LNCaP clone FGC (cell line): ENCODE results near the gene LMO3.

Source experiments
- DNase-seq: peaks from one replicate; pipeline ENCODE4 v3.0.0-alpha.2; 2011; ENCODE audit warnings: low read depth
- H3K4me3 ChIP-seq: 2 replicates; pipeline ENCODE4 v1.5.1; 2011; ENCODE audit warnings: mild to moderate bottlenecking, low read depth, low read length, control low read depth
- CTCF ChIP-seq: IDR thresholded peaks from 2 replicates; pipeline ENCODE4 v1.5.1; 2012; ENCODE audit warnings: mild to moderate bottlenecking; ENCODE audit not compliant: control insufficient read depth, insufficient read depth; ENCODE audit errors: extremely low read depth

LMO3 gene

GRCh38 chr12:16613199-16613598 lies 7.2 kb upstream of the LMO3 start:
- no peak for DNase-seq
- TF ChIP-seq CTCF: no peak
- H3K4me3 ChIP-seq: no peak overlapping the region

DNA sequence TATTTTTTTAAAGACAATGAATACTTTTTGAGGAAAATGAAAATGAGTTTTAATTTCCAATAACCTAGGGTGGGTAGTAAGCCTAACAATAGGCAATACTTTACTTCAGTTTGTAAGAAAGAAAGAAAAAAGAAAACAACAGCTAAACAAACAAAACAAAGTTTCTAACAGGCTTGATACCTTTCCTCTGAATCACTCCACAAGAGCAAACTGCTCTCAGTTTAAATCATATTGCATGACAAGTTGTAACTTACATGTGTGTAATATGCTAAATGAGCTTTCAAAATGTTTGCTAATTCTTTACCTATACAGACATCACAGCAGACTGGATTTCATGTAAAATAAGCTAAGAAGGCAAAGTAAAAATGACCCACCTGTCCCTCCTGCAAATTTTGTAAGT lies 6.7 kb upstream of the LMO3 start:
- DNase-seq: no peak
- H3K4me3 ChIP-seq: no peak overlapping the region
- TF ChIP-seq CTCF: no peak

GRCh38 chr12:16611146-16611545 lies 5.2 kb upstream of the LMO3 start:
- TF ChIP-seq CTCF: no peak
- no peak overlapping the region for H3K4me3 ChIP-seq
- DNase-seq: no peak

GRCh38 chr12:16610743-16611142 lies 4.8 kb upstream of the LMO3 start:
- no peak overlapping the region for H3K4me3 ChIP-seq
- TF ChIP-seq CTCF: no peak
- no peak for DNase-seq

GRCh38 chr12:16610001-16610585 lies 4.1 kb upstream of the LMO3 start:
- no peak for DNase-seq
- no peak overlapping the region for H3K4me3 ChIP-seq
- TF ChIP-seq CTCF: no peak

DNA sequence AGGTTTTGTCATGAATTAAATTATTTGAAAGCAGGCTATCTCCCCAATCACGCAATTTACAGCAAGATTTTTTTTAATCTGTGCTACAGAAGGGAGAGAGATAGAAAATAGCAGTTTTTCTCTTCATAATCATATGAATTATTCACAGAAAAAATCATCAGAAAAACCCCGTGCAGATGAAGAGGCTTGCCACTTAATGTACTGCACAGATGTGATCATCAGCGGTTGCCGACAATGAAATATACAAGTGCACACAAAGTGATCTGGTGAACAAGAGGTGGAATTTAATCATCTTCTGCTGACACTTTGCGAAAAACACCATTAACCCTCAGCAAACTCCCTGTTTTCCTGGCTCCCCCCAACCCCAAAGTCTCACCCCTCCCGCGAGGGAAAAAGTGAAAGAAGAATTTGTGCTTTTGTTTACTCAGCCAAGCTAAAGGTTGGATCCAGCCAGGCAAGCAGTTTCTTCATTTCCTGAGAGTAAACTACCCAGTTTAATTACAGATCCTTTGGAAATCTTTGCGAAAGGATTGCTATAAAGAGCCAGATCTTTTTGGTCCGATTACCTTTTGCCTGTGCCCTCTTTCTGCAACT lies 3.1 kb upstream of the LMO3 start:
- no peak overlapping the region; the same call in 1 of the 2 replicates for H3K4me3 ChIP-seq
- no peak for DNase-seq
- no peak for TF ChIP-seq CTCF
